GM23338 (cell line): ENCODE data around the gene SNTG2. TPM values are rescaled to one million over a fixed set of nuclear protein-coding genes. Genes with fewer than 3 reads are reported as not detected.

ENCODE experiments used
- EZH2 ChIP-seq: fragments of 200-600 bp; sonication (generic); IDR thresholded peaks from one replicate; pipeline ENCODE4 v1.8.0; 2017; ENCODE audit warnings: antibody characterized with exemption, mild to moderate bottlenecking, low read depth; ENCODE audit not compliant: unreplicated experiment
- EZH2phosphoT487 ChIP-seq: fragments of 200-600 bp; sonication (generic); IDR thresholded peaks from one replicate; pipeline ENCODE4 v1.8.1; 2018; ENCODE audit warnings: antibody characterized with exemption; ENCODE audit not compliant: unreplicated experiment
- JUNB ChIP-seq: IDR thresholded peaks from one replicate; pipeline ENCODE4 v1.6.1; 2016; ENCODE audit warnings: antibody characterized with exemption; ENCODE audit not compliant: unreplicated experiment
- POLR2AphosphoS5 ChIP-seq: IDR thresholded peaks from 2 replicates; pipeline ENCODE4 v1.6.1; 2016; ENCODE audit warnings: antibody characterized with exemption, low read depth
- STAT1 ChIP-seq: IDR thresholded peaks from one replicate; pipeline ENCODE4 v1.6.1; 2016; ENCODE audit warnings: antibody characterized with exemption; ENCODE audit not compliant: unreplicated experiment
- ZNF114 ChIP-seq: fragments of 250-450 bp; sonication (Bioruptor Pico); IDR thresholded peaks from 2 replicates; pipeline ENCODE4 v1.5.0; 2020; ENCODE audit warnings: mild to moderate bottlenecking, moderate library complexity
- ZNF331 ChIP-seq: fragments of 250-450 bp; sonication (Bioruptor Pico); IDR thresholded peaks from 2 replicates; pipeline ENCODE4 v1.5.0; 2020; ENCODE audit warnings: low read depth, mild to moderate bottlenecking, moderate library complexity
- polyA plus RNA-seq: library from polyadenylated mRNA; unstranded; fragments of >200 nt; fragmentation: Nextera tagmentation; extraction: Ambion mirVana; gene quantifications from 2 replicates; pipeline ENCODE4 v1.2.1, GENCODE V29; 2016
- total RNA-seq: library from RNA; depleted of rRNA; stranded (reverse); fragments of >200 nt; shearing (Covaris generic); gene quantifications from 2 replicates; pipeline ENCODE4 v1.2.3, GENCODE V29; 2014
- TF ChIP-seq, protein P1 (sequence below): fragments of 250-450 bp; sonication (Bioruptor Pico); IDR thresholded peaks from 2 replicates; pipeline ENCODE4 v1.5.0; 2020; ENCODE audit warnings: mild to moderate bottlenecking, moderate library complexity
- TF ChIP-seq, protein P2 (sequence below), 2 experiments: fragments of 200-600 bp in 1 of 2; sonication (generic) in 1 of 2; conservative IDR thresholded peaks; 2 replicates each; pipeline versions ENCODE4 v1.5.1 to v1.6.1; 2016 to 2017; ENCODE audit warnings: antibody characterized with exemption in 2 of 2, low read depth in 2 of 2, mild to moderate bottlenecking in 2 of 2, moderate library complexity in 1 of 2
- TF ChIP-seq, protein P3 (sequence below): IDR thresholded peaks from 2 replicates; pipeline ENCODE4 v1.6.1; 2016; ENCODE audit warnings: antibody characterized with exemption

SNTG2 gene
- total and polyA plus RNA-seq, 2 experiments from 2014 or later: 27.5 to 60.4 TPM

DNA sequence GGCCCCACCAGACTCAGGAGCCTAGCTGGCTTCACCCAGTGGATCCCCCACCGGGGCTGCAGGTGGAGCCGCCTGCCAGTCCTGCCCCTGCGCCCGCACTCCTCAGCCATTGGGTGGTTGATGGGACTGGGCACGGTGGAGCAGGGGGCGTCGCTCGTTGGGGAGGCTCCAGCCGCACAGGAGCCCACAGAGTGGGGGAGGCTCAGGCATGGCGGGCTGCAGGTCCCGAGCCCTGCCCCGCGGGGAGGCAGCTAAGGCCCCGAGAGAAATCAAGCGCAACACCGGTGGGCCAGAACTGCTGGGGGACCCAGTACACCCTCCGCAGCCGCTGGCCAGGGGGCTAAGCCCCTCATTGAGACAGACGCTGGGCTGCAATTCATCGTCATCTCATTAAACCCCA lies 184.0 kb downstream of the SNTG2 start (continued):
- TF ChIP-seq, protein P1, sequence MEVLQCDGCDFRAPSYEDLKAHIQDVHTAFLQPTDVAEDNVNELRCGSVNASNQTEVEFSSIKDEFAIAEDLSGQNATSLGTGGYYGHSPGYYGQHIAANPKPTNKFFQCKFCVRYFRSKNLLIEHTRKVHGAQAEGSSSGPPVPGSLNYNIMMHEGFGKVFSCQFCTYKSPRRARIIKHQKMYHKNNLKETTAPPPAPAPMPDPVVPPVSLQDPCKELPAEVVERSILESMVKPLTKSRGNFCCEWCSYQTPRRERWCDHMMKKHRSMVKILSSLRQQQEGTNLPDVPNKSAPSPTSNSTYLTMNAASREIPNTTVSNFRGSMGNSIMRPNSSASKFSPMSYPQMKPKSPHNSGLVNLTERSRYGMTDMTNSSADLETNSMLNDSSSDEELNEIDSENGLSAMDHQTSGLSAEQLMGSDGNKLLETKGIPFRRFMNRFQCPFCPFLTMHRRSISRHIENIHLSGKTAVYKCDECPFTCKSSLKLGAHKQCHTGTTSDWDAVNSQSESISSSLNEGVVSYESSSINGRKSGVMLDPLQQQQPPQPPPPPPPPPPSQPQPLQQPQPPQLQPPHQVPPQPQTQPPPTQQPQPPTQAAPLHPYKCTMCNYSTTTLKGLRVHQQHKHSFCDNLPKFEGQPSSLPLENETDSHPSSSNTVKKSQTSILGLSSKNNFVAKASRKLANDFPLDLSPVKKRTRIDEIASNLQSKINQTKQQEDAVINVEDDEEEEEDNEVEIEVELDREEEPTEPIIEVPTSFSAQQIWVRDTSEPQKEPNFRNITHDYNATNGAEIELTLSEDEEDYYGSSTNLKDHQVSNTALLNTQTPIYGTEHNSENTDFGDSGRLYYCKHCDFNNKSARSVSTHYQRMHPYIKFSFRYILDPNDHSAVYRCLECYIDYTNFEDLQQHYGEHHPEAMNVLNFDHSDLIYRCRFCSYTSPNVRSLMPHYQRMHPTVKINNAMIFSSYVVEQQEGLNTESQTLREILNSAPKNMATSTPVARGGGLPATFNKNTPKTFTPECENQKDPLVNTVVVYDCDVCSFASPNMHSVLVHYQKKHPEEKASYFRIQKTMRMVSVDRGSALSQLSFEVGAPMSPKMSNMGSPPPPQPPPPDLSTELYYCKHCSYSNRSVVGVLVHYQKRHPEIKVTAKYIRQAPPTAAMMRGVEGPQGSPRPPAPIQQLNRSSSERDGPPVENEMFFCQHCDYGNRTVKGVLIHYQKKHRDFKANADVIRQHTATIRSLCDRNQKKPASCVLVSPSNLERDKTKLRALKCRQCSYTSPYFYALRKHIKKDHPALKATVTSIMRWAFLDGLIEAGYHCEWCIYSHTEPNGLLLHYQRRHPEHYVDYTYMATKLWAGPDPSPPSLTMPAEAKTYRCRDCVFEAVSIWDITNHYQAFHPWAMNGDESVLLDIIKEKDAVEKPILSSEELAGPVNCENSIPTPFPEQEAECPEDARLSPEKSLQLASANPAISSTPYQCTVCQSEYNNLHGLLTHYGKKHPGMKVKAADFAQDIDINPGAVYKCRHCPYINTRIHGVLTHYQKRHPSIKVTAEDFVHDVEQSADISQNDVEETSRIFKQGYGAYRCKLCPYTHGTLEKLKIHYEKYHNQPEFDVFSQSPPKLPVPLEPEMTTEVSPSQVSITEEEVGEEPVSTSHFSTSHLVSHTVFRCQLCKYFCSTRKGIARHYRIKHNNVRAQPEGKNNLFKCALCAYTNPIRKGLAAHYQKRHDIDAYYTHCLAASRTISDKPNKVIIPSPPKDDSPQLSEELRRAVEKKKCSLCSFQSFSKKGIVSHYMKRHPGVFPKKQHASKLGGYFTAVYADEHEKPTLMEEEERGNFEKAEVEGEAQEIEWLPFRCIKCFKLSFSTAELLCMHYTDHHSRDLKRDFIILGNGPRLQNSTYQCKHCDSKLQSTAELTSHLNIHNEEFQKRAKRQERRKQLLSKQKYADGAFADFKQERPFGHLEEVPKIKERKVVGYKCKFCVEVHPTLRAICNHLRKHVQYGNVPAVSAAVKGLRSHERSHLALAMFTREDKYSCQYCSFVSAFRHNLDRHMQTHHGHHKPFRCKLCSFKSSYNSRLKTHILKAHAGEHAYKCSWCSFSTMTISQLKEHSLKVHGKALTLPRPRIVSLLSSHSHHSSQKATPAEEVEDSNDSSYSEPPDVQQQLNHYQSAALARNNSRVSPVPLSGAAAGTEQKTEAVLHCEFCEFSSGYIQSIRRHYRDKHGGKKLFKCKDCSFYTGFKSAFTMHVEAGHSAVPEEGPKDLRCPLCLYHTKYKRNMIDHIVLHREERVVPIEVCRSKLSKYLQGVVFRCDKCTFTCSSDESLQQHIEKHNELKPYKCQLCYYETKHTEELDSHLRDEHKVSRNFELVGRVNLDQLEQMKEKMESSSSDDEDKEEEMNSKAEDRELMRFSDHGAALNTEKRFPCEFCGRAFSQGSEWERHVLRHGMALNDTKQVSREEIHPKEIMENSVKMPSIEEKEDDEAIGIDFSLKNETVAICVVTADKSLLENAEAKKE (CRISPR knock-in tag): no peak
- TF ChIP-seq, protein P2, sequence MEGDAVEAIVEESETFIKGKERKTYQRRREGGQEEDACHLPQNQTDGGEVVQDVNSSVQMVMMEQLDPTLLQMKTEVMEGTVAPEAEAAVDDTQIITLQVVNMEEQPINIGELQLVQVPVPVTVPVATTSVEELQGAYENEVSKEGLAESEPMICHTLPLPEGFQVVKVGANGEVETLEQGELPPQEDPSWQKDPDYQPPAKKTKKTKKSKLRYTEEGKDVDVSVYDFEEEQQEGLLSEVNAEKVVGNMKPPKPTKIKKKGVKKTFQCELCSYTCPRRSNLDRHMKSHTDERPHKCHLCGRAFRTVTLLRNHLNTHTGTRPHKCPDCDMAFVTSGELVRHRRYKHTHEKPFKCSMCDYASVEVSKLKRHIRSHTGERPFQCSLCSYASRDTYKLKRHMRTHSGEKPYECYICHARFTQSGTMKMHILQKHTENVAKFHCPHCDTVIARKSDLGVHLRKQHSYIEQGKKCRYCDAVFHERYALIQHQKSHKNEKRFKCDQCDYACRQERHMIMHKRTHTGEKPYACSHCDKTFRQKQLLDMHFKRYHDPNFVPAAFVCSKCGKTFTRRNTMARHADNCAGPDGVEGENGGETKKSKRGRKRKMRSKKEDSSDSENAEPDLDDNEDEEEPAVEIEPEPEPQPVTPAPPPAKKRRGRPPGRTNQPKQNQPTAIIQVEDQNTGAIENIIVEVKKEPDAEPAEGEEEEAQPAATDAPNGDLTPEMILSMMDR (conservative IDR thresholded peaks at IDR 0.05; ENCODE audit: low read depth in 2 of 2): no peak
- TF ChIP-seq POLR2AphosphoS5: no peak
- TF ChIP-seq JUNB: no peak
- TF ChIP-seq EZH2: no peak
- no peak for TF ChIP-seq STAT1
- TF ChIP-seq EZH2phosphoT487: no peak
- TF ChIP-seq ZNF114 (CRISPR knock-in tag): no peak
- TF ChIP-seq, protein P3, sequence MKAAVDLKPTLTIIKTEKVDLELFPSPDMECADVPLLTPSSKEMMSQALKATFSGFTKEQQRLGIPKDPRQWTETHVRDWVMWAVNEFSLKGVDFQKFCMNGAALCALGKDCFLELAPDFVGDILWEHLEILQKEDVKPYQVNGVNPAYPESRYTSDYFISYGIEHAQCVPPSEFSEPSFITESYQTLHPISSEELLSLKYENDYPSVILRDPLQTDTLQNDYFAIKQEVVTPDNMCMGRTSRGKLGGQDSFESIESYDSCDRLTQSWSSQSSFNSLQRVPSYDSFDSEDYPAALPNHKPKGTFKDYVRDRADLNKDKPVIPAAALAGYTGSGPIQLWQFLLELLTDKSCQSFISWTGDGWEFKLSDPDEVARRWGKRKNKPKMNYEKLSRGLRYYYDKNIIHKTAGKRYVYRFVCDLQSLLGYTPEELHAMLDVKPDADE: no peak
- TF ChIP-seq ZNF331 (CRISPR knock-in tag): no peak
